Adrenal gland (tissue), 5 donors: ENCODE results near the gene EMX1.

ENCODE experiments used
- CTCF ChIP-seq, 6 experiments: fragments of 450-650 bp in 4 of 6; fragments of 200-600 bp in 2 of 6; sonication (generic) in 1 of 6; IDR thresholded peaks; 1 replicate in 5 of 6; 2 replicates in 1 of 6; pipeline versions ENCODE4 v1.5.1 to v1.8.0; 2016 to 2021; ENCODE audit warnings: antibody characterized with exemption in 6 of 6, mild to moderate bottlenecking in 2 of 6, moderate library complexity in 1 of 6
- POLR2A ChIP-seq, 2 donors: fragments of 450-650 bp; IDR thresholded peaks; one replicate each; pipeline ENCODE4 v1.6.1; 2017; ENCODE audit warnings: antibody characterized with exemption in 2 of 2, mild to moderate bottlenecking in 2 of 2, moderate library complexity in 1 of 2
- donor health status: DM: no; HTN: no; CAD: no.

GRCh38 chr2:72933207-72933606 is 15.9 kb downstream of the EMX1 start:
- TF ChIP-seq POLR2A (IDR thresholded peaks at IDR 0.05) (no peak), CTCF (IDR thresholded peaks at IDR 0.05) (no peak)
